GM21390 (cell line): ENCODE results near the gene PRKCA.
"Not testable (repeated sequence)": the region's sequence is repeated elsewhere in the genome, so short reads cannot be mapped to it uniquely, and the experiment has no call there.

Experiments used
- ATAC-seq: cut with Tn5 transposase; IDR thresholded peaks from one replicate; pipeline ENCODE4 v1.9.1; 2021; ENCODE audit not compliant: unreplicated experiment

PRKCA gene

DNA sequence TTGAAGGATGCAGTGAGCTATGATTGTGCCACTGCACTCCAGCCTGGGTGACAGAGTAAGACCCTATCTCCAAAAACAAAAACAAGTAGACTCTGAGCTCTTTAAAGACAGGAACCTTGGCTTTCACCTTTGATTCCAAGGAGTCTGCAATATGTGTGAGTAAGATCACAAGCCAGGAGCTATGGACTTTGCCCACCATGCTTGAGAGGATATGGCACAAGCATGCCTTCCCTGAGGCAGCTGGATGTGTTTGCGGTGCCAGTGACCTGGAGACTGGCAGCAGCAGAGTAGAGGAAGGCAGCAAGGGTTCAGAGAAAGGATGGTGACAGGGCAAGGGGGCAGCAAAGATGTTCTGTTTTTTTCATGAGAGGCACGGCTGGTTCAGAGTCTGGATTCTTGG is 14.5 kb upstream of the PRKCA start:
- no peak for ATAC-seq

- ATAC-seq, result no peak
Measured at GRCh38 chr17:66290101-66290722, 12.2 kb upstream of the PRKCA start.

DNA sequence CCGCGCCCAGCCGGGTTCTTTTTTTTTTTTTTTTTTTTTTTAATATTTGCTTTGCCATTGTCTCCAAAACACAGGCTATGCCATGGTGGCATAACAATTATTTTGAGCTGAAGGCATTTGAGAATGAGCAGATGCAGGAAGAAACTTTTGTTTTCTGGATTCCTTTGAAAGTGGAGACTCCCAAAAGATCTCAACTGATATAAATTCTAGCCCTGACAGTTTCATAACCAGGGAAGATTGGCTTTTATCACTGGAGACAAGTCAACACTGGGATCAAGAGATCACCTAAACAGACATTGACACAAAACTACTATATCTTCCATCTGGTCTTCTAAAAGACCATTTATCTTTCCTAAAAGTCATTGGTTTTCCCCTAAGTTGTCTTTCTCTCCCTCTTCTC is 10.1 kb upstream of the PRKCA start:
- ATAC-seq, result no peak

GRCh38 chr17:66296289-66296725 is 6.1 kb upstream of the PRKCA start:
- no peak for ATAC-seq

DNA sequence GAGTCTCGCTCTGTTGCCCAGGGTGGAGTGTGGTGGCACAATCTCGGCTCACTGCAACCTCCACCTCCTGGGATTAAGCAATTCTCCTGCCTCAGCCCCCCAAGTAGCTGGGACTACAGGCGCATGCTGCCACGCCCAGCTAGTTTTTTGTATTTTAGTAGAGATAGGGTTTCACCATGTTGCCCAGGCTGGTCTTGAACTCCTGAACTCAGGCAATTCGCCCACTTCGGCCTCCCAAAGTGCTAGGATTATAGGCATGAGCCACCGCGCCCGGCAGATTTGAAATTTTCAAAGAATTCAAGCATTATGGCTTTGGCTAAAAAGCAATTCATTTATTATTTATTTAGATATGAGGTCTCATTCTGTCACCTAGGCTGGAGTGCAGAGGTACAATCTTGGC is 5.0 kb upstream of the PRKCA start:
- not testable (repeated sequence) for ATAC-seq

DNA sequence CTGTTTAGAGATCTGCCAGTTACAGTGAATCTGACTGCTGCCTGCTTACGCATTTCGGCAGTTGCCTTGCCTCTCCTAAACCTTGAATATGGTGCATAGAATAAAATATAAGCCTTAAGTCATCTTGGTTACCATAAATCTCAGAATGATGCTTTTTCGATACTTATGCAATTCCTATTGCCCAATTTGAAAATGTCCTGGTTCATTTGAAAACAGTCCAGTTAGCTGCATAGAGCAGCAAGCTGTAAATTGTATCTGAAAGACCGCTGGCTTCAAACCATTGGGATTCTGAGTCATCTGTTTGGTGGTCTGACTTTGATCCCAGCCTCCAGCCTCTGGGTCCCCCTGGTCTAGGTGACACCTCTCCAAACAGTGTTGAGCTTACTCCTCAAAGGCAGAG is 2.7 kb upstream of the PRKCA start:
- ATAC-seq, result no peak

DNA sequence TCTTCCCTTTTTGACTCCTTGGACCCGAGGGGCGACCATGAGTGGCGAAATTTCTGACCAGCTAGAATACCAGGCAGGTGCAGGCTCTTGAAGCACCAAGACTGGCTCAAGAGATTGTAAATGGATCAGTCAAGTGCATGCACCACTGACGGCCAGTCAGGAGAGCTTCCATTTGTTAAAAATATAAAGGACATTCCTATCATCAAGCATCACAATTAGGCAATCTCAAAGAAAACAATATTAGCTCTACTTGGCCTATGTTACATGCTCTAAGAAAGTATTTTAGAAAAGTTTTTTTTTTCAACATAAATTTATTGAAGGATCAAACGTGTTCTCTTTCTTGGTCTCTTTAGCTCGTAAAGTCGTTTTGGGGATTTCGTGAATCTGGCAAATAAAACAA is 1.5 kb upstream of the PRKCA start:
- ATAC-seq, result no peak

- ATAC-seq, result no peak
Measured at GRCh38 chr17:66301367-66301863, 998 bp upstream of the PRKCA start.

GRCh38 chr17:66302761-66303626 is 581 bp downstream of the PRKCA start:
- ATAC-seq, result peak; percentile 15

GRCh38 chr17:66304304-66305174 is 2.1 kb downstream of the PRKCA start:
- no peak for ATAC-seq

DNA sequence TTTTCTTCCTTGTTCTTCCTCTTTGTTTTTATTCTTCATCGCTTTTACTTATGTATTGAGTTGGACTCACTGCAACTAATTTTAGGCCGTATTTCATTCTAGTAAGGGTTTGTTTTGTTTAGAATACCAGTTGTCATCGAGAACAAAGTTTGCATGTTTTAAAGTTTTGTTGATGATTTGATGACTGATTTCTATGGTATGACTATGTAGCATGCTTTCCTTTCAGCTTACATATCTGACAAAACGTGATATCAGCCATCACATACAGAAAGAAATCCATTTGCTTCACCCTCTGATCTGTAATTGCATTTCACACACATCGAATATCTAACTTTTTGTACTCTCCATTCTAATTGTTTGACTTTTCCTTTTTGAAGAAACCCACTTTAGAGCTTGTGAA is 4.0 kb downstream of the PRKCA start:
- no peak for ATAC-seq

- ATAC-seq, result no peak
Measured at GRCh38 chr17:66307257-66307656, 4.8 kb downstream of the PRKCA start.

DNA sequence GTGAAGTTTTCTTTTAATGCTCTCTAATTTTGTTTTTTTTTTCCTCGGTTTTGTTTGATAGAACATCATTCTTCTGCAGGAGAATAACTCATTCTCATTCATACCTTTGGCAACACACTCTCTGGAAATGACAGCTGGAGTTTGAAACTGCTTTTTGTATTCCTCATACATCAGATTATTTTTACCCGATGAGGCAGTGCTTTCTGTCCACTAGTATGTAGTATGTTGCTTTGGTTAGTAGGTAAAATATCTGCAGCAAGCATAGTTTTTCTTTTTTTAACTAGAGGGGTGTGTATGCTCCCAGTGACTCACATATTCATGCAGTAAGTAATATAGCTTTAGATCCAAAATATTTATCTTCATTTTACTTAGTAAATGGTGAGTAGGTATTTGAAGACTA is 6.4 kb downstream of the PRKCA start:
- ATAC-seq, result no peak

- ATAC-seq, result no peak
Measured at GRCh38 chr17:66309793-66310192, 7.4 kb downstream of the PRKCA start.

DNA sequence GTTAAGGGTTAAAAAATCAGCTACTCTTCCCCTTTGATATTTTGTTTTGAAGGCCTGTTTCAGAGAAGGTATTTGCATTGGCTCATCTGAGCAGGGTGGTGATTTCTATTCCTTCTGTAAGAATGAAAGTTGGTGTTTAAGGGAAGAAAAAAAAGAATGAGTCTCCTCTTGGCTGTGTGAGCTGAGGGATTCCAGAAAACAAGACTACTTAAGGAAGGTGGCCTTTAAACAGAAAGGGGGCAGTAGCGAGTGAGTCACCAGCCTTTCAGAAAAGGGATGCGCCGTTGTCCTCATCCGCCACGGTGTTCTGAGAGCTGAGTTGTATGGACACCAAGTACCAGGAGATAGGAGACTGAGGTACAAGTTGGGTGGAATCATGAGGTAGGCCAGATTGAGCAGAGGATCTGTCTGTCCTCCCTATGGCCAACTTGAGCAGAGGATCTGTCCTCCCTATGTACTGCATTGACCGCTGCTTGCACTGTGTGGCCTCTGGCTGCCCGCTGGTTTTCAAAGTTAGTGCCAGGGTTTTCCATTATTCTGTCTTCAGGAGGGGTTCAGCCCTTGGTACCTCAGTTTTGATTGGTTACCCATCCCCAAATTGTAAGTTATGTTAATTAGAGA is 8.2 kb downstream of the PRKCA start:
- ATAC-seq, result no peak

GRCh38 chr17:66312912-66313311 is 10.5 kb downstream of the PRKCA start:
- no peak for ATAC-seq

- ATAC-seq, result no peak
Measured at GRCh38 chr17:66313325-66313724, 10.9 kb downstream of the PRKCA start.

- no peak for ATAC-seq
Measured at GRCh38 chr17:66313995-66314659, 11.7 kb downstream of the PRKCA start.

- no peak for ATAC-seq
Measured at GRCh38 chr17:66317629-66318028, 15.2 kb downstream of the PRKCA start.

- no peak for ATAC-seq
Measured at GRCh38 chr17:66319226-66319625, 16.8 kb downstream of the PRKCA start.
